HG03575 (cell line): ENCODE measurements around the gene ACAN.

Experiments used
- ATAC-seq: cut with Tn5 transposase; IDR thresholded peaks from one replicate; pipeline ENCODE4 v1.9.1; 2021; ENCODE audit not compliant: unreplicated experiment, insufficient number of reproducible peaks, low FRiP score; ENCODE audit errors: extremely low read depth

ACAN gene

GRCh38 chr15:88835646-88836045, 32.4 kb downstream of the ACAN start:
- no peak for ATAC-seq

- ATAC-seq = no peak
These were observed 35.4 kb downstream of the ACAN start for GRCh38 chr15:88838667-88839066.

GRCh38 chr15:88839146-88839545, 35.9 kb downstream of the ACAN start:
- no peak for ATAC-seq

- no peak for ATAC-seq
These were observed 36.7 kb downstream of the ACAN start for GRCh38 chr15:88839961-88840360.

GRCh38 chr15:88841236-88841635, 38.0 kb downstream of the ACAN start:
- no peak for ATAC-seq

GRCh38 chr15:88842156-88842555, 38.9 kb downstream of the ACAN start:
- no peak for ATAC-seq

GRCh38 chr15:88843334-88843733, 40.1 kb downstream of the ACAN start:
- ATAC-seq = no peak

- no peak for ATAC-seq
These were observed 41.6 kb downstream of the ACAN start for GRCh38 chr15:88844749-88845386.

- ATAC-seq = no peak
These were observed 42.4 kb downstream of the ACAN start for GRCh38 chr15:88845616-88846015.

- no peak for ATAC-seq
These were observed 43.9 kb downstream of the ACAN start for GRCh38 chr15:88847144-88847543.

- no peak for ATAC-seq
These were observed 45.0 kb downstream of the ACAN start for GRCh38 chr15:88848203-88848602.

- ATAC-seq = no peak
These were observed 46.3 kb downstream of the ACAN start for GRCh38 chr15:88849376-88850072.

- ATAC-seq = no peak
These were observed 49.2 kb downstream of the ACAN start for GRCh38 chr15:88852476-88852875.

- no peak for ATAC-seq
These were observed 55.7 kb downstream of the ACAN start for GRCh38 chr15:88858934-88859333.

GRCh38 chr15:88859550-88859949, 56.3 kb downstream of the ACAN start:
- ATAC-seq = no peak

GRCh38 chr15:88860212-88860611, 57.0 kb downstream of the ACAN start:
- no peak for ATAC-seq

GRCh38 chr15:88863412-88863811, 60.2 kb downstream of the ACAN start:
- ATAC-seq = no peak

- no peak for ATAC-seq
These were observed 61.7 kb downstream of the ACAN start for GRCh38 chr15:88864861-88865497.

GRCh38 chr15:88865498-88866099, 62.4 kb downstream of the ACAN start:
- ATAC-seq = no peak

- ATAC-seq = no peak
These were observed 63.2 kb downstream of the ACAN start for GRCh38 chr15:88866295-88866881.
